Mucosa of stomach (tissue), 1 donor: ENCODE measurements around the gene IFITM2.
"Not testable (repeated sequence)": the region's sequence is repeated elsewhere in the genome, so short reads cannot be mapped to it uniquely, and the experiment has no call there.

Experiments
- H3K27me3 ChIP-seq: one replicate; pipeline ENCODE4 v1.7.0; 2013; ENCODE audit warnings: mild to moderate bottlenecking, low read length; ENCODE audit not compliant: control insufficient read depth, insufficient read depth
- H3K36me3 ChIP-seq: one replicate; pipeline ENCODE4 v1.7.0; 2013; ENCODE audit warnings: low read length; ENCODE audit not compliant: control insufficient read depth, insufficient read depth
- H3K4me1 ChIP-seq: one replicate; pipeline ENCODE4 v1.7.0; 2013; ENCODE audit warnings: mild to moderate bottlenecking, low read length; ENCODE audit not compliant: control insufficient read depth, insufficient read depth
- H3K4me3 ChIP-seq: one replicate; pipeline ENCODE4 v1.7.0; 2013; ENCODE audit warnings: low read length
- H3K9ac ChIP-seq: one replicate; pipeline ENCODE4 v1.7.0; 2013; ENCODE audit warnings: mild to moderate bottlenecking, low read length, moderate library complexity
- H3K9me3 ChIP-seq: one replicate; pipeline ENCODE4 v1.7.0; 2013; ENCODE audit warnings: mild to moderate bottlenecking, low read length, moderate library complexity; ENCODE audit not compliant: control insufficient read depth
- donor health status: Pancreatic carcinoma.

IFITM2 gene

GRCh38 chr11:307766-308708 lies at the start of gene IFITM2:
TSS of gene IFITM2 (plus strand) at chr11:307816. CDS start at chr11:308193, 377 bp downstream.
- not testable (repeated sequence) for H3K9me3 ChIP-seq, H3K4me3 ChIP-seq, H3K36me3 ChIP-seq
- Histone ChIP-seq H3K9ac (peak within 1 kb of the TSS; percentile 59), H3K27me3 (peaks cover 14% of the 10 kb centered on the region), H3K4me1 (peaks cover 13% of the 10 kb centered on the region)

GRCh38 chr11:259413-259812 lies 48.2 kb upstream of the IFITM2 start:
- Histone ChIP-seq H3K27me3 (no peaks in the 10 kb centered on the region), H3K4me3 (no peak overlapping the region), H3K4me1 (no peaks in the 10 kb centered on the region), H3K36me3 (no peaks in the 10 kb centered on the region), H3K9me3 (no peaks in the 10 kb centered on the region), H3K9ac (no peak overlapping the region)

GRCh38 chr11:261624-262023 lies 46.0 kb upstream of the IFITM2 start:
- Histone ChIP-seq H3K4me1 (no peaks in the 10 kb centered on the region), H3K9me3 (no peaks in the 10 kb centered on the region), H3K9ac (no peak overlapping the region), H3K27me3 (no peaks in the 10 kb centered on the region), H3K36me3 (no peaks in the 10 kb centered on the region), H3K4me3 (no peak overlapping the region)

GRCh38 chr11:266676-267439 lies 40.8 kb upstream of the IFITM2 start:
- H3K9me3 ChIP-seq: no peaks in the 10 kb centered on the region
- no peak overlapping the region for H3K9ac ChIP-seq
- no peaks in the 10 kb centered on the region for H3K27me3 ChIP-seq
- H3K4me3 ChIP-seq: no peak overlapping the region
- peaks cover 3% of the 10 kb centered on the region for H3K4me1 ChIP-seq
- H3K36me3 ChIP-seq: no peaks in the 10 kb centered on the region

GRCh38 chr11:267491-267994 lies 40.1 kb upstream of the IFITM2 start:
- H3K36me3 ChIP-seq: no peaks in the 10 kb centered on the region
- H3K9me3 ChIP-seq: no peaks in the 10 kb centered on the region
- no peak overlapping the region for H3K4me3 ChIP-seq
- no peaks in the 10 kb centered on the region for H3K27me3 ChIP-seq
- H3K4me1 ChIP-seq: peaks cover 3% of the 10 kb centered on the region
- no peak overlapping the region for H3K9ac ChIP-seq

GRCh38 chr11:268716-269145 lies 38.9 kb upstream of the IFITM2 start:
- H3K9ac ChIP-seq, H3K4me3 ChIP-seq, H3K27me3 ChIP-seq, H3K9me3 ChIP-seq, H3K36me3 ChIP-seq, H3K4me1 ChIP-seq: not testable (repeated sequence)

DNA sequence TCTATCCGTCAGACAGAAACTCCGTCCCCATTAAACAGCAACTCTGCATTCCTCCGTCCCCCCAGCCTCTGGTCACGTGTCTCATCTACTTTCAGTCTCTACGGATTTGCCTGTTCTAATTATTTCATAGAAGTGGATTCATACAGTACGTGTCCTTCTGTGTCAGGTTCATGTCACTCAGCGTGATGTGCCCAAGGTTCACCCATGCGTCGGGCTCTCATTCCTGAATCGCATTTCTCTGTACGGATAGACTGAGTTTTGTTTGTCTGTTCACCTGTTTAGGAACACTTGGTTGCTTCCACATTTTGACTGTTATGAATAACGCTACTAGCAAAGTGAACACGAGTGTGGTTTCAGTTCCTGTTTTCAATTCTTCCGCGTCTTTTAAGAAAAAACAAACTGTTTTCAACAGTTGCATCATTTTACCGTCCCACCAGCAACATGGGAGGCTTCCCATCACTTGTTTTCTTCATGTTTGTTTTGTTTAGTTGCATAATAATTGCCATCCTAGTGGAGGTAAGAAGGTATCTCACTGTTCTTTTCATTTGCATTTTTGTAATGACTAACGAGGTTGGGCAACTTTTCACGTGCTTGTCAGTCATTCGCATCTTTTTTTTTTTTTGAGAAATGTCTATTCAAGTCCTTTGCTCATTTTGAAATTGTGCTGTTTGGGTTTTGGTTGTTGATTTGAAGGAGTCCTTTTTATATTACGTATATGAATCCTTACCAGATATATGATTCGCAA lies 38.3 kb upstream of the IFITM2 start:
- Histone ChIP-seq H3K4me1 (peaks cover 3% of the 10 kb centered on the region), H3K36me3 (no peaks in the 10 kb centered on the region), H3K9me3 (no peaks in the 10 kb centered on the region), H3K9ac (no peak overlapping the region), H3K27me3 (peaks cover 6% of the 10 kb centered on the region), H3K4me3 (no peak overlapping the region)

GRCh38 chr11:270451-271318 lies 36.9 kb upstream of the IFITM2 start:
- no peak overlapping the region for H3K9ac ChIP-seq
- peaks cover 3% of the 10 kb centered on the region for H3K4me1 ChIP-seq
- peaks cover 6% of the 10 kb centered on the region for H3K27me3 ChIP-seq
- H3K4me3 ChIP-seq: no peak overlapping the region
- no peaks in the 10 kb centered on the region for H3K9me3 ChIP-seq
- no peaks in the 10 kb centered on the region for H3K36me3 ChIP-seq

DNA sequence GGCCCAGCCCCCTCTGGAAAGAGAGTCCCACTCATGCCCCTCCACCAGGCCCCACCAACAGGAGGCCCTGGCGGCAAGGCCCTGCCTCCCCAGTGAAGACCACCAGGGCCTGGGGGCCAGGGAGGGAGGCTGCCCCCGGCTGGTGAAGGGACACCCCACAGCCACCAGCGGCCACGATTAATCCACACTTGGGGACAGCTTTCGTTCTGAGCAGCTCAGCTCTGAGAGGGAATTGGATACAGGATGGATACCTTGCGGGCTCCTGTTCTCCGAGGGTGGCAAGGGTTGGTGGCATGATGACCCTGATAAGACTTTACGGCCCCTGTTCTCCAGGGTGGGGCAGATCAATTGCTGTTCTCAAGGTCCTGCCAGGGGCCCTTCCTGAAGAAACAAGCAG lies 36.3 kb upstream of the IFITM2 start:
- no peaks in the 10 kb centered on the region for H3K9me3 ChIP-seq
- peaks cover 6% of the 10 kb centered on the region for H3K27me3 ChIP-seq
- H3K4me3 ChIP-seq: no peak overlapping the region
- H3K9ac ChIP-seq: no peak overlapping the region
- H3K36me3 ChIP-seq: no peaks in the 10 kb centered on the region
- peaks cover 3% of the 10 kb centered on the region for H3K4me1 ChIP-seq

- H3K9me3 ChIP-seq: no peaks in the 10 kb centered on the region
- H3K36me3 ChIP-seq: no peaks in the 10 kb centered on the region
- H3K27me3 ChIP-seq: peaks cover 6% of the 10 kb centered on the region
Observed at GRCh38 chr11:272195-272930, 35.3 kb upstream of the IFITM2 start.

GRCh38 chr11:272931-273198 lies 34.8 kb upstream of the IFITM2 start:
- H3K4me3 ChIP-seq: no peak overlapping the region
- H3K27me3 ChIP-seq: peaks cover 9% of the 10 kb centered on the region
- H3K4me1 ChIP-seq: peaks cover 3% of the 10 kb centered on the region
- H3K9me3 ChIP-seq: no peaks in the 10 kb centered on the region
- no peak overlapping the region for H3K9ac ChIP-seq
- H3K36me3 ChIP-seq: no peaks in the 10 kb centered on the region

More at GRCh38 chr11:272195-272930, 35.3 kb upstream of the IFITM2 start:
- Histone ChIP-seq H3K9ac (no peak overlapping the region), H3K4me1 (peaks cover 3% of the 10 kb centered on the region), H3K4me3 (no peak overlapping the region)
